BLaER1 treated with 17β-estradiol and CSF1 and Interleukin-3, amounts not matched to agents 10 nM and 100 nM (cell line): ENCODE results near the gene DDX51.
A peak's percentile ranks its signal among the peaks of the same experiment; 100 is the strongest.

Experiments used
- H3K27ac ChIP-seq, 11 experiments: shearing (Covaris generic); formaldehyde crosslinking; 2 replicates each; pipeline ENCODE4 v1.8.1; 2022
- H3K27me3 ChIP-seq, 11 experiments: shearing (Covaris generic); formaldehyde crosslinking; 2 replicates each; pipeline ENCODE4 v1.8.1; 2022
- H3K36me3 ChIP-seq, 11 experiments: shearing (Covaris generic); formaldehyde crosslinking; 2 replicates each; pipeline ENCODE4 v1.8.1; 2022
- H3K4me1 ChIP-seq, 10 experiments: shearing (Covaris generic); formaldehyde crosslinking; 2 replicates each; pipeline ENCODE4 v1.8.1; 2022
- H3K4me2 ChIP-seq, 11 experiments: shearing (Covaris generic); formaldehyde crosslinking; 2 replicates each; pipeline ENCODE4 v1.8.1; 2022
- H3K4me3 ChIP-seq, 10 experiments: shearing (Covaris generic); formaldehyde crosslinking; 2 replicates each; pipeline ENCODE4 v1.8.1; 2022
- H3K9ac ChIP-seq, 11 experiments: shearing (Covaris generic); formaldehyde crosslinking; 2 replicates each; pipeline ENCODE4 v1.8.1; 2022
- H3K9me3 ChIP-seq, 11 experiments: shearing (Covaris generic); formaldehyde crosslinking; replicated peaks in 1 of 11; 2 replicates each; pipeline ENCODE4 v1.8.1; 2022
- H4K20me1 ChIP-seq, 11 experiments: shearing (Covaris generic); formaldehyde crosslinking; 2 replicates each; pipeline ENCODE4 v1.8.1; 2022
- Cebpa-rat ChIP-seq, 11 experiments: shearing (Covaris generic); IDR thresholded peaks; 2 replicates each; pipeline ENCODE4 v1.8.1; 2022

Gene DDX51

DNA sequence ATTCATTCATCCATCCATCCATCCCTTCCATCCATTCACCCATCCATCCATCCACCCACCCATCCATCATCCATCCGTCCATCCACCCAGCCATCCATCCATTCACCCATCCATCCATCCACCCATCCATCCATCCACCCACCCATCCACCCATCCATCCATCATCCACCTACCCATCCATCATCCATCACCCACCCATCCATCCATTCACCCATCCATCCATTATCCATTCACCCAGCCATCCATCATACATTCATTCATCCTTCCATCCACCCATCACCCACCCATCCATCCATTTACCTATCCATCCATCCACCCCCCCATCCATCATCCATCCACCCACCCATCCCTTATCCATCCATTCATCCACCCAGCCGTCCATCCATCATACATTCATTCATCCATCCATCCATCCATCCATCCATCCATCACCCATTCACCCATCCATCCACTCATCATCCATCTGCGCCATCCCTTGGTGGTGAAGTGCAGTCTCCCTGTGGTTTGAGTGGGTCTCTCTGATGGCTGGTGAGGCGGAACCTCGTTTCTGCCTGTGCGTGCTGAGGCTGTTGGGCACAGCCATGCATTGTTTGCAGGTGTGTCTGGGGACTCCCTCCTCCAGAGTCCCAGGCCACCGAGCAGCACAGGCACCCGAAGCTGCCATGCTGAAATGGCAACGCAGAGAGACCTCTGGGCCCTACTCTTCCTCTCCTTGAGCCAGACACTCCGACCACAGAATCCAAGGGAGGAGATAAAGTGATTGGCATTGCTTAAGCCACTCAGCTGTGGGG is 22.9 kb upstream of the DDX51 start:
- H3K4me1 ChIP-seq: peaks cover 40 to 73% (median 70%) of the 10 kb centered on the region in 10 experiments
- H3K27me3 ChIP-seq: peaks cover 13 to 50% (median 34%) of the 10 kb centered on the region in 11 experiments; a peak in 20 of 22 replicates
- H4K20me1 ChIP-seq: peaks cover 0 to 16% (median 0%) of the 10 kb centered on the region in 11 experiments; a peak in 3 of 22 replicates
- peak overlapping the region in 3 of 10 experiments; percentile 6 to 51 (median 24); a peak in 3 of 20 replicates for H3K4me3 ChIP-seq
- peak overlapping the region; percentile 80 to 91 (median 84) for H3K4me2 ChIP-seq
- H3K36me3 ChIP-seq: no peaks in the 10 kb centered on the region
- no peak for TF ChIP-seq Cebpa-rat (IDR thresholded peaks at IDR 0.05)
- H3K9me3 ChIP-seq: no peaks in the 10 kb centered on the region
- peak overlapping the region in 9 of 11 experiments; percentile 53 to 90 (median 72); a peak in 17 of 22 replicates for H3K27ac ChIP-seq
- peak overlapping the region in 6 of 11 experiments; percentile 38 to 78 (median 64); a peak in 9 of 22 replicates for H3K9ac ChIP-seq

DNA sequence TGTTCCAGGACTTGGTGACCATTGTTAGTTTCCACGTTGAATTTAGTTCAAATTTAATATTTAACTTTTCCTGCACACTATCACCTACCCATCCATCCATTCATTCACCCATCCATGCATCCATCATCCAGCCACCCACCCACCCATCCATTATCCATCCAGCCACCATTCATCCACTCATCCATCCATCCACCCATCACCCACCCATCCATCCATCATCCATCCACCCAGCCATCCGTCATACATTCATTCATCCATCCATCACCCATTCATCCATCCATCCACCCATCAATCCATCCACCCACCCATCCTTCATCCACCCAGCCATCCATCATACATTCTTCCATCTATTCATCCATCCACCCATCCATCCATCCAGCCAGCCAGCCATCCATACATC is 22.0 kb upstream of the DDX51 start:
- Histone ChIP-seq H4K20me1 (peaks cover 0 to 13% (median 0%) of the 10 kb centered on the region in 11 experiments; a peak in 3 of 22 replicates), H3K27me3 (peaks cover 13 to 43% (median 33%) of the 10 kb centered on the region in 11 experiments; a peak in 20 of 22 replicates), H3K36me3 (no peaks in the 10 kb centered on the region), H3K9ac (no peak overlapping the region), H3K4me2 (no peak overlapping the region), H3K4me3 (no peak overlapping the region), H3K4me1 (peaks cover 37 to 68% (median 65%) of the 10 kb centered on the region in 10 experiments), H3K27ac (no peak overlapping the region), H3K9me3 (peaks cover 0 to 6% (median 0%) of the 10 kb centered on the region in 11 experiments; a peak in 8 of 22 replicates)
- no peak for TF ChIP-seq Cebpa-rat (IDR thresholded peaks at IDR 0.05)

GRCh38 chr12:132165584-132165983 is 21.5 kb upstream of the DDX51 start:
- H3K27ac ChIP-seq: no peak overlapping the region
- no peak overlapping the region for H3K9ac ChIP-seq
- peaks cover 0 to 8% (median 0%) of the 10 kb centered on the region in 11 experiments; a peak in 8 of 22 replicates for H3K9me3 ChIP-seq
- H3K27me3 ChIP-seq: peaks cover 13 to 40% (median 34%) of the 10 kb centered on the region in 11 experiments; a peak in 20 of 22 replicates
- no peak for TF ChIP-seq Cebpa-rat (IDR thresholded peaks at IDR 0.05)
- H4K20me1 ChIP-seq: peaks cover 0 to 16% (median 0%) of the 10 kb centered on the region in 11 experiments; a peak in 4 of 22 replicates
- no peak overlapping the region for H3K4me3 ChIP-seq
- H3K36me3 ChIP-seq: no peaks in the 10 kb centered on the region
- H3K4me2 ChIP-seq: no peak overlapping the region
- H3K4me1 ChIP-seq: peaks cover 37 to 66% (median 60%) of the 10 kb centered on the region in 10 experiments

DNA sequence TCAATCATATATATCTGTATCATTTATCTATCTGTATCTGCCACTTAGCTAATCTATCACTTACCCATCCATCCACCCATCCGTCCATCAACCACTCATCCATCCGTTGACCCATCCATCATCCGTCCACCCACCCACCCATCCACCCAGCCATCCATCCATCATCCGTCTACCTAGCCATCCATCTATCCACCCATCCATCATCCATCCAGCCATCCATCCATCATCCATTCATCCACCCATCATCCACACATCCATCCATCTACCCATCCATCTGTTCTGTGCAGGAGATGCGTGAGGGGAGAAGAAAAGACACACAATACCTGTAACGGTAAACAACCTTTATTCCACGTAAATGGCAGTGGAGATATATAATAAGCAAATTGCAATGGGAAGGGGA is 20.3 kb upstream of the DDX51 start:
- Histone ChIP-seq H3K9me3 (peaks cover 0 to 8% (median 0%) of the 10 kb centered on the region in 11 experiments; a peak in 8 of 22 replicates), H3K4me1 (peaks cover 43 to 64% (median 59%) of the 10 kb centered on the region in 10 experiments), H3K27ac (no peak overlapping the region), H4K20me1 (peaks cover 0 to 22% (median 0%) of the 10 kb centered on the region in 11 experiments; a peak in 3 of 22 replicates), H3K36me3 (no peaks in the 10 kb centered on the region), H3K27me3 (peaks cover 13 to 39% (median 27%) of the 10 kb centered on the region in 11 experiments; a peak in 20 of 22 replicates), H3K9ac (no peak overlapping the region), H3K4me2 (0 out of 22 replicates have a peak overlapping the region, but pooled peaks of 1 of the 11 experiments have one; percentile 99), H3K4me3 (no peak overlapping the region)
- no peak for TF ChIP-seq Cebpa-rat (IDR thresholded peaks at IDR 0.05)

DNA sequence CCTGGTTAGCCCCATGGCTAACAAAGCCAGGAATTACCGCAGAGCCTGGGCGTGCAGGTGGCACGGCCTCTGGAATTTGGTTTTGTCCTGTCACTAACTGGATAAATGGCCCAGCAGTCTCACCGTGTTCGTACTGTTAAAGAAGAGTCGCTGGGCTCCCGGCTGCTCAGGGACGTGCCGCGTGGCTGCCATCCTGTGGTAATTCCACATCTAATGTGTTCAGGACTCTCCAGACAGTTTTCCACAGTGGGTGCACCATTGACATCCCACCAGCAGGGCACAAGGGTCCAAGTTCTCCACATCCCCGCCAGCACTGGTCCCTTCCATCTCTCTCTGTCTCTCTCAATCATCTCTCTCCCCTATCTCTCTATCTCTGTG is 19.8 kb upstream of the DDX51 start:
- no peaks in the 10 kb centered on the region for H3K36me3 ChIP-seq
- H3K9me3 ChIP-seq: peaks cover 0 to 8% (median 0%) of the 10 kb centered on the region in 11 experiments; a peak in 8 of 22 replicates
- peak overlapping the region; percentile 88 to 99 (median 93); a peak in 20 of 22 replicates for H3K4me2 ChIP-seq
- peak overlapping the region in 5 of 11 experiments; percentile 72 to 79 (median 78); a peak in 3 of 22 replicates for H3K9ac ChIP-seq
- H4K20me1 ChIP-seq: peaks cover 0 to 22% (median 0%) of the 10 kb centered on the region in 11 experiments; a peak in 4 of 22 replicates
- TF ChIP-seq Cebpa-rat (IDR thresholded peaks at IDR 0.05): no peak
- H3K4me3 ChIP-seq: peak overlapping the region in 1 of 10 experiments; percentile 62; a peak in 2 of 20 replicates
- peaks cover 13 to 39% (median 27%) of the 10 kb centered on the region in 11 experiments; a peak in 20 of 22 replicates for H3K27me3 ChIP-seq
- peaks cover 43 to 67% (median 61%) of the 10 kb centered on the region in 10 experiments for H3K4me1 ChIP-seq
- H3K27ac ChIP-seq: peak overlapping the region in 9 of 11 experiments; percentile 69 to 89 (median 81); a peak in 11 of 22 replicates

GRCh38 chr12:132163041-132163910 is 19.2 kb upstream of the DDX51 start:
- Histone ChIP-seq H3K9ac (peak overlapping the region; percentile 55 to 79 (median 73); a peak in 21 of 22 replicates), H3K36me3 (peaks cover 0 to 6% (median 3%) of the 10 kb centered on the region in 11 experiments; a peak in 12 of 22 replicates), H3K4me2 (peak overlapping the region; percentile 88 to 99 (median 93)), H3K27ac (peak overlapping the region; percentile 9 to 89 (median 79); a peak in 20 of 22 replicates), H3K9me3 (peaks cover 0 to 8% (median 0%) of the 10 kb centered on the region in 11 experiments; a peak in 10 of 22 replicates), H4K20me1 (peaks cover 0 to 22% (median 0%) of the 10 kb centered on the region in 11 experiments; a peak in 4 of 22 replicates), H3K27me3 (peaks cover 13 to 39% (median 27%) of the 10 kb centered on the region in 11 experiments; a peak in 20 of 22 replicates), H3K4me1 (peaks cover 41 to 64% (median 58%) of the 10 kb centered on the region in 10 experiments), H3K4me3 (peak overlapping the region in 9 of 10 experiments; percentile 29 to 62 (median 44); a peak in 18 of 20 replicates)
- TF ChIP-seq Cebpa-rat (IDR thresholded peaks at IDR 0.05): no peak

DNA sequence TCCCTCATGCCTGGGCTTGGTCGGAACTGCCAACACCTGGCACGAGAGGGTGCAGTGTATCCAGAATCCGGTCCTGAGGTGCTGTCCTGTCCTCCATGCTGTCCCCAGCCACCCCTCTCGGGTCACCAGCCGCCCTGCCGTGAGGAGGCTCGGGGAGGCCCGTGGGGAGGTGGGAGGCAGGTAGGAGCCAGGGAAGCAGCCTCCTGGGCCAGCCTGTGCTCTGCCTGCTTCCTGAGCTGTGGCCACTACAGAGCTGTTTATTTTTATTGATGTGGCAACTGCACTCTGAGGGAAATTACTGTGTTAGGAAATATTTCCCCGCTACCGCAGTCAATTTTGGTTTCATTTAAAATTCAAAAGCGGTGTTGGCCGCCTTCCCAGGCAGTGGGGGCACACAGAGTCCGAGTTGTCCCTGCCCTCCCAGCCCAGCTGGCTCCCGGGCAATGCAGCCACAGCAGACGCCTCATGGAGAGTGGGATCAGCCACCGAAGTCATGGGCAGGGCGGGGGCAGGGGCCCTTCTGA is 18.5 kb upstream of the DDX51 start:
- Histone ChIP-seq H3K27ac (peak overlapping the region; percentile 42 to 89 (median 79); a peak in 20 of 22 replicates), H3K4me1 (peaks cover 34 to 57% (median 51%) of the 10 kb centered on the region in 10 experiments), H3K4me3 (peak overlapping the region in 9 of 10 experiments; percentile 29 to 62 (median 44); a peak in 18 of 20 replicates), H3K9me3 (peaks cover 4 to 13% (median 7%) of the 10 kb centered on the region in 11 experiments; a peak in 13 of 22 replicates), H3K27me3 (peaks cover 13 to 39% (median 26%) of the 10 kb centered on the region in 11 experiments; a peak in 20 of 22 replicates), H3K4me2 (peak overlapping the region; percentile 88 to 99 (median 93)), H3K9ac (peak overlapping the region; percentile 55 to 79 (median 73); a peak in 21 of 22 replicates), H3K36me3 (peaks cover 6 to 13% (median 10%) of the 10 kb centered on the region in 11 experiments; a peak in 20 of 22 replicates), H4K20me1 (peaks cover 0 to 22% (median 0%) of the 10 kb centered on the region in 11 experiments; a peak in 4 of 22 replicates)
- TF ChIP-seq Cebpa-rat (IDR thresholded peaks at IDR 0.05): peak in 9 of 11 experiments; percentile 60 to 87 (median 77); a peak in 15 of 22 replicates
